ENCODE data around the gene NPAS3. TPM values are rescaled to one million over a fixed set of nuclear protein-coding genes. Genes with fewer than 3 reads are reported as not detected.

The NPAS3 gene
- total RNA-seq, 2 experiments from 2014 or later, result not detected

GRCh38 chr14:33730156-33730555, 791.5 kb downstream of the NPAS3 start:
- DNase-seq (ENCODE audit: low spot score), result no peak
- intact Hi-C loops (cut with micrococcal nuclease; ENCODE audit: unreplicated experiment), result no loop called here
- no peaks in the 10 kb centered on the region for H3K9me2 ChIP-seq (ENCODE audit: insufficient read depth, low read length)
- no peak overlapping the region for H2AFZ ChIP-seq (ENCODE audit: low read length)
- H3K4me3 ChIP-seq (ENCODE audit: low read depth, low read length, poor library complexity, severe bottlenecking), result no peak overlapping the region
- no peaks in the 10 kb centered on the region for H3K4me1 ChIP-seq (ENCODE audit: insufficient read depth, low read length, poor library complexity, severe bottlenecking)
- no peaks in the 10 kb centered on the region for H4K20me1 ChIP-seq (ENCODE audit: insufficient read depth, low read length)
- ChIA-PET CTCF (ENCODE audit: unreplicated experiment) (no interaction called here), POLR2A (no interaction called here)
- no TSS peak for BruUV-seq (replicated peaks)
- no peaks in the 10 kb centered on the region for H3K79me2 ChIP-seq (ENCODE audit: insufficient read depth, low read depth, low read length)
- TF ChIP-seq EZH2phosphoT487 (IDR thresholded peaks at IDR 0.05; ENCODE audit: borderline replicate concordance, low read depth, low read length), result no peak
- TF ChIP-seq, protein P1, sequence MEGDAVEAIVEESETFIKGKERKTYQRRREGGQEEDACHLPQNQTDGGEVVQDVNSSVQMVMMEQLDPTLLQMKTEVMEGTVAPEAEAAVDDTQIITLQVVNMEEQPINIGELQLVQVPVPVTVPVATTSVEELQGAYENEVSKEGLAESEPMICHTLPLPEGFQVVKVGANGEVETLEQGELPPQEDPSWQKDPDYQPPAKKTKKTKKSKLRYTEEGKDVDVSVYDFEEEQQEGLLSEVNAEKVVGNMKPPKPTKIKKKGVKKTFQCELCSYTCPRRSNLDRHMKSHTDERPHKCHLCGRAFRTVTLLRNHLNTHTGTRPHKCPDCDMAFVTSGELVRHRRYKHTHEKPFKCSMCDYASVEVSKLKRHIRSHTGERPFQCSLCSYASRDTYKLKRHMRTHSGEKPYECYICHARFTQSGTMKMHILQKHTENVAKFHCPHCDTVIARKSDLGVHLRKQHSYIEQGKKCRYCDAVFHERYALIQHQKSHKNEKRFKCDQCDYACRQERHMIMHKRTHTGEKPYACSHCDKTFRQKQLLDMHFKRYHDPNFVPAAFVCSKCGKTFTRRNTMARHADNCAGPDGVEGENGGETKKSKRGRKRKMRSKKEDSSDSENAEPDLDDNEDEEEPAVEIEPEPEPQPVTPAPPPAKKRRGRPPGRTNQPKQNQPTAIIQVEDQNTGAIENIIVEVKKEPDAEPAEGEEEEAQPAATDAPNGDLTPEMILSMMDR (conservative IDR thresholded peaks at IDR 0.05; ENCODE audit: low read length), result no peak
- H3K4me2 ChIP-seq (ENCODE audit: low read length), result no peak overlapping the region
- no peak overlapping the region for H3K27ac ChIP-seq (ENCODE audit: low read depth, low read length, poor library complexity, severe bottlenecking)
- no peaks in the 10 kb centered on the region for H3K36me3 ChIP-seq (ENCODE audit: insufficient read depth, low read length)
- no peaks in the 10 kb centered on the region for H3K9me3 ChIP-seq (ENCODE audit: low read length)

- no TSS peak for BruUV-seq (replicated peaks)
- no peak overlapping the region for H2AFZ ChIP-seq (ENCODE audit: low read length)
- ChIA-PET POLR2A (interaction anchor here (0.6 to 0.7 kb wide), 2 partner anchors 8 to 322 kb away, joined by 3 to 5 read pairs; no protein-coding TSS in a partner anchor), CTCF (ENCODE audit: unreplicated experiment) (no interaction called here)
- no peaks in the 10 kb centered on the region for H3K9me3 ChIP-seq (ENCODE audit: low read length)
- DNase-seq (ENCODE audit: low spot score), result no peak
- intact Hi-C loops (cut with micrococcal nuclease; ENCODE audit: unreplicated experiment), result no loop called here
- no peaks in the 10 kb centered on the region for H3K4me1 ChIP-seq (ENCODE audit: insufficient read depth, low read length, poor library complexity, severe bottlenecking)
- no peak overlapping the region for H3K4me2 ChIP-seq (ENCODE audit: low read length)
- no peaks in the 10 kb centered on the region for H3K36me3 ChIP-seq (ENCODE audit: insufficient read depth, low read length)
- no peaks in the 10 kb centered on the region for H3K79me2 ChIP-seq (ENCODE audit: insufficient read depth, low read depth, low read length)
- H3K9me2 ChIP-seq (ENCODE audit: insufficient read depth, low read length), result no peaks in the 10 kb centered on the region
- no peak overlapping the region for H3K4me3 ChIP-seq (ENCODE audit: low read depth, low read length, poor library complexity, severe bottlenecking)
- TF ChIP-seq, protein P1 (conservative IDR thresholded peaks at IDR 0.05; ENCODE audit: low read length), result no peak
- no peak for TF ChIP-seq EZH2phosphoT487 (IDR thresholded peaks at IDR 0.05; ENCODE audit: borderline replicate concordance, low read depth, low read length)
- no peaks in the 10 kb centered on the region for H4K20me1 ChIP-seq (ENCODE audit: insufficient read depth, low read length)
- no peak overlapping the region for H3K27ac ChIP-seq (ENCODE audit: low read depth, low read length, poor library complexity, severe bottlenecking)
Observed at GRCh38 chr14:33732175-33732574, 793.5 kb downstream of the NPAS3 start.

GRCh38 chr14:33733310-33733709, 794.6 kb downstream of the NPAS3 start:
- no peak overlapping the region for H3K27ac ChIP-seq (ENCODE audit: low read depth, low read length, poor library complexity, severe bottlenecking)
- CTCF ChIA-PET (ENCODE audit: unreplicated experiment), result no interaction called here
- no peaks in the 10 kb centered on the region for H3K9me3 ChIP-seq (ENCODE audit: low read length)
- no peak overlapping the region for H3K4me3 ChIP-seq (ENCODE audit: low read depth, low read length, poor library complexity, severe bottlenecking)
- intact Hi-C loops (cut with micrococcal nuclease; ENCODE audit: unreplicated experiment), result no loop called here
- no peak overlapping the region for H3K4me2 ChIP-seq (ENCODE audit: low read length)
- H3K4me1 ChIP-seq (ENCODE audit: insufficient read depth, low read length, poor library complexity, severe bottlenecking), result no peaks in the 10 kb centered on the region
- DNase-seq (ENCODE audit: low spot score), result no peak
- no peaks in the 10 kb centered on the region for H3K9me2 ChIP-seq (ENCODE audit: insufficient read depth, low read length)
- H2AFZ ChIP-seq (ENCODE audit: low read length), result no peak overlapping the region
- no peaks in the 10 kb centered on the region for H4K20me1 ChIP-seq (ENCODE audit: insufficient read depth, low read length)
- BruUV-seq (replicated peaks), result no TSS peak
- POLR2A ChIA-PET, result no interaction called here
- H3K79me2 ChIP-seq (ENCODE audit: insufficient read depth, low read depth, low read length), result no peaks in the 10 kb centered on the region
- TF ChIP-seq, protein P1 (conservative IDR thresholded peaks at IDR 0.05; ENCODE audit: low read length), result no peak
- TF ChIP-seq EZH2phosphoT487 (IDR thresholded peaks at IDR 0.05; ENCODE audit: borderline replicate concordance, low read depth, low read length), result no peak
- no peaks in the 10 kb centered on the region for H3K36me3 ChIP-seq (ENCODE audit: insufficient read depth, low read length)
